ENCODE results near the gene APOBEC3A.

Gene APOBEC3A

GRCh38 chr22:38963872-38964271, 6.5 kb downstream of the APOBEC3A start:
- H3K9me3 Mint-ChIP-seq = no peaks in the 10 kb centered on the region
- no peak overlapping the region for H3K27ac Mint-ChIP-seq

GRCh38 chr22:38964306-38964705, 6.9 kb downstream of the APOBEC3A start:
- H3K36me3 Mint-ChIP-seq = no peaks in the 10 kb centered on the region
- DNase-seq (ENCODE audit: low spot score in 2 of 2) = no peak
- no peak overlapping the region for H3K4me3 Mint-ChIP-seq
- peaks cover 13% of the 10 kb centered on the region for H3K4me1 Mint-ChIP-seq
- ATAC-seq = no peak
- no peak overlapping the region for H3K27ac Mint-ChIP-seq
- H3K9me3 Mint-ChIP-seq = no peaks in the 10 kb centered on the region

More at GRCh38 chr22:38963872-38964271, 6.5 kb downstream of the APOBEC3A start:
- H3K4me1 Mint-ChIP-seq = peaks cover 14% of the 10 kb centered on the region
- DNase-seq (ENCODE audit: low spot score in 2 of 2) (no peak), ATAC-seq (no peak)
- H3K4me3 Mint-ChIP-seq = no peak overlapping the region
- H3K36me3 Mint-ChIP-seq = no peaks in the 10 kb centered on the region

- Mint-ChIP-seq H3K4me3 (no peak overlapping the region), H3K27ac (no peak overlapping the region), H3K36me3 (no peaks in the 10 kb centered on the region), H3K4me1 (peaks cover 13% of the 10 kb centered on the region), H3K9me3 (no peaks in the 10 kb centered on the region)
- ATAC-seq (no peak), DNase-seq (ENCODE audit: low spot score in 2 of 2) (no peak)
These were observed 7.6 kb downstream of the APOBEC3A start for GRCh38 chr22:38964989-38965388.

GRCh38 chr22:38965614-38966379, 8.4 kb downstream of the APOBEC3A start:
- Mint-ChIP-seq H3K27ac (no peak overlapping the region), H3K4me3 (no peak overlapping the region), H3K4me1 (peaks cover 19% of the 10 kb centered on the region), H3K36me3 (no peaks in the 10 kb centered on the region), H3K9me3 (no peaks in the 10 kb centered on the region)
- DNase-seq (ENCODE audit: low spot score in 2 of 2) = no peak
- ATAC-seq = no peak

GRCh38 chr22:38966380-38966702, 8.9 kb downstream of the APOBEC3A start:
- Mint-ChIP-seq H3K36me3 (no peaks in the 10 kb centered on the region), H3K4me1 (peaks cover 20% of the 10 kb centered on the region), H3K9me3 (no peaks in the 10 kb centered on the region), H3K27ac (no peak overlapping the region), H3K4me3 (no peak overlapping the region)
- ATAC-seq = no peak
- DNase-seq (ENCODE audit: low spot score in 2 of 2) = no peak

- ATAC-seq (no peak), DNase-seq (ENCODE audit: low spot score in 2 of 2) (no peak)
- H3K27ac Mint-ChIP-seq = no peak overlapping the region
- H3K9me3 Mint-ChIP-seq = no peaks in the 10 kb centered on the region
- H3K36me3 Mint-ChIP-seq = no peaks in the 10 kb centered on the region
- no peak overlapping the region for H3K4me3 Mint-ChIP-seq
- H3K4me1 Mint-ChIP-seq = peaks cover 20% of the 10 kb centered on the region
These were observed 9.5 kb downstream of the APOBEC3A start for GRCh38 chr22:38966942-38967341.

- Mint-ChIP-seq H3K4me3 (no peak overlapping the region), H3K36me3 (no peaks in the 10 kb centered on the region), H3K9me3 (no peaks in the 10 kb centered on the region), H3K4me1 (peaks cover 20% of the 10 kb centered on the region), H3K27ac (peak overlapping the region; percentile 48)
- DNase-seq (ENCODE audit: low spot score in 2 of 2) (no peak), ATAC-seq (peak; percentile 36)
These were observed 10.3 kb downstream of the APOBEC3A start for GRCh38 chr22:38967451-38968450.

GRCh38 chr22:38968801-38969200, 11.4 kb downstream of the APOBEC3A start:
- Mint-ChIP-seq H3K36me3 (no peaks in the 10 kb centered on the region), H3K4me3 (no peak overlapping the region), H3K27ac (no peak overlapping the region), H3K4me1 (peaks cover 20% of the 10 kb centered on the region), H3K9me3 (no peaks in the 10 kb centered on the region)
- no peak for DNase-seq (ENCODE audit: low spot score in 2 of 2)
- no peak for ATAC-seq

- DNase-seq (ENCODE audit: low spot score in 2 of 2) (no peak), ATAC-seq (no peak)
- Mint-ChIP-seq H3K9me3 (no peaks in the 10 kb centered on the region), H3K4me3 (no peak overlapping the region), H3K36me3 (no peaks in the 10 kb centered on the region), H3K27ac (peak overlapping the region; percentile 85), H3K4me1 (peaks cover 20% of the 10 kb centered on the region)
These were observed 13.1 kb downstream of the APOBEC3A start for GRCh38 chr22:38970551-38970950.

GRCh38 chr22:38971202-38971601, 13.8 kb downstream of the APOBEC3A start:
- H3K4me3 Mint-ChIP-seq = no peak overlapping the region
- peaks cover 20% of the 10 kb centered on the region for H3K4me1 Mint-ChIP-seq
- H3K27ac Mint-ChIP-seq = peak overlapping the region; percentile 85
- H3K9me3 Mint-ChIP-seq = no peaks in the 10 kb centered on the region
- H3K36me3 Mint-ChIP-seq = no peaks in the 10 kb centered on the region
- ATAC-seq = no peak
- DNase-seq (ENCODE audit: low spot score in 2 of 2) = no peak

- peak overlapping the region; percentile 85 for H3K27ac Mint-ChIP-seq
- H3K4me3 Mint-ChIP-seq = no peak overlapping the region
- H3K36me3 Mint-ChIP-seq = no peaks in the 10 kb centered on the region
- H3K9me3 Mint-ChIP-seq = no peaks in the 10 kb centered on the region
- peaks cover 18% of the 10 kb centered on the region for H3K4me1 Mint-ChIP-seq
- ATAC-seq (no peak), DNase-seq (ENCODE audit: low spot score in 2 of 2) (no peak)
These were observed 14.4 kb downstream of the APOBEC3A start for GRCh38 chr22:38971791-38972190.

- Mint-ChIP-seq H3K4me1 (peaks cover 18% of the 10 kb centered on the region), H3K36me3 (no peaks in the 10 kb centered on the region), H3K27ac (no peak overlapping the region), H3K4me3 (no peak overlapping the region), H3K9me3 (no peaks in the 10 kb centered on the region)
- ATAC-seq (no peak), DNase-seq (ENCODE audit: low spot score in 2 of 2) (no peak)
These were observed 15.1 kb downstream of the APOBEC3A start for GRCh38 chr22:38972558-38972957.

GRCh38 chr22:38973289-38974169, 16.1 kb downstream of the APOBEC3A start:
- H3K9me3 Mint-ChIP-seq = no peaks in the 10 kb centered on the region
- ATAC-seq (peak; percentile 85), DNase-seq (ENCODE audit: low spot score in 2 of 2) (peak; percentile 45 to 78)
- H3K4me1 Mint-ChIP-seq = peaks cover 13% of the 10 kb centered on the region
- no peak overlapping the region for H3K4me3 Mint-ChIP-seq
- no peak overlapping the region for H3K27ac Mint-ChIP-seq
- H3K36me3 Mint-ChIP-seq = no peaks in the 10 kb centered on the region

GRCh38 chr22:38974170-38974825, 16.9 kb downstream of the APOBEC3A start:
- Mint-ChIP-seq H3K4me1 (peaks cover 13% of the 10 kb centered on the region), H3K27ac (no peak overlapping the region), H3K36me3 (no peaks in the 10 kb centered on the region), H3K9me3 (no peaks in the 10 kb centered on the region), H3K4me3 (no peak overlapping the region)
- ATAC-seq (no peak), DNase-seq (ENCODE audit: low spot score in 2 of 2) (no peak)

- Mint-ChIP-seq H3K36me3 (no peaks in the 10 kb centered on the region), H3K4me1 (peaks cover 13% of the 10 kb centered on the region), H3K9me3 (no peaks in the 10 kb centered on the region), H3K27ac (no peak overlapping the region), H3K4me3 (no peak overlapping the region)
- DNase-seq (ENCODE audit: low spot score in 2 of 2) (no peak), ATAC-seq (no peak)
These were observed 17.4 kb downstream of the APOBEC3A start for GRCh38 chr22:38974826-38975175.

Data from stimulated activated effector memory CD8-positive, alpha-beta T cell treated with anti-CD3 and anti-CD28 coated beads, Interleukin-12 subunit alpha, Interleukin-12 subunit beta, amount 100 ng/mL, for 72 hours (primary cell).